GM18517 (cell line): ENCODE data around the gene ARL8B.

Experiments
- ATAC-seq: cut with Tn5 transposase; IDR thresholded peaks from one replicate; pipeline ENCODE4 v1.9.1; 2021; ENCODE audit warnings: mild to moderate bottlenecking, moderate library complexity; ENCODE audit not compliant: unreplicated experiment

ARL8B gene

DNA sequence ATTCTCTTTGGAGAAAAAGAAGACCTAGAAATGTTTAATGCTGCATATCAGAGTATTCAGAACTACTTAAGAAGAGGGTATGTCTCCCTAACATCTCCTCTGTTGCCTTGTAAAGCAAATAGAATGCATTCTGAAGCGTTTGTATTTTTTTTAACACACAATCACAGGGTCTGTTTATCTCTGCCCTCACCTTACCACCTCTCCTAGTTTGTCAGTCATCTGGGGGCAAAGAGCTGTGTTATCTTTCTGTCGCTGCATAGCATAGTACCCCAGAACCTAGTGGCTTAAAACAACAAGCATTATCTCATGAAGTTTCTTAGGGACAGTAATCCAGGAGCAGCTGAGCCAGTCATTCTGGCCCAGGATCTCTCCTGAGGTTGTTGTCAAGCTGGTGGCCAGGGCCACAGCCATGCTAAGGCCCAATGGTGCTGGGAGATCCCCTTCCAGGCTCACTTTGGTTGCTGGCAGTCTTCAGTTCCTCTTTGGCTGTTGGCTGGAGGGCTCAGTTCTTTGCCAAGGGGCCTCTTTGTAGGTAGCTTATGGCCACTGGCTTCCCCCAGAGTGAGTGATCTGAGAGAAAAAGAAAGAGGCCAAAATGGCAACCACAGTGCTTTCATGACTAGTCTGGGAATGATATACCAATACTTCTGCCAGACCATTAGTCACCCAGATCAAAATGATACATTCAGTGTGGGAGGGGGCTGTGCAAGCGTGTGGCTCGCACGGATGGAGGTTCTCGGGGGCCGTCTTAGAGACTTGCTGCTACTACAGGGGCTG lies 83.3 kb downstream of the ARL8B start:
- peak; percentile 98 for ATAC-seq

- ATAC-seq, result no peak
Observed at GRCh38 chr3:5210926-5211325, 88.8 kb downstream of the ARL8B start.

DNA sequence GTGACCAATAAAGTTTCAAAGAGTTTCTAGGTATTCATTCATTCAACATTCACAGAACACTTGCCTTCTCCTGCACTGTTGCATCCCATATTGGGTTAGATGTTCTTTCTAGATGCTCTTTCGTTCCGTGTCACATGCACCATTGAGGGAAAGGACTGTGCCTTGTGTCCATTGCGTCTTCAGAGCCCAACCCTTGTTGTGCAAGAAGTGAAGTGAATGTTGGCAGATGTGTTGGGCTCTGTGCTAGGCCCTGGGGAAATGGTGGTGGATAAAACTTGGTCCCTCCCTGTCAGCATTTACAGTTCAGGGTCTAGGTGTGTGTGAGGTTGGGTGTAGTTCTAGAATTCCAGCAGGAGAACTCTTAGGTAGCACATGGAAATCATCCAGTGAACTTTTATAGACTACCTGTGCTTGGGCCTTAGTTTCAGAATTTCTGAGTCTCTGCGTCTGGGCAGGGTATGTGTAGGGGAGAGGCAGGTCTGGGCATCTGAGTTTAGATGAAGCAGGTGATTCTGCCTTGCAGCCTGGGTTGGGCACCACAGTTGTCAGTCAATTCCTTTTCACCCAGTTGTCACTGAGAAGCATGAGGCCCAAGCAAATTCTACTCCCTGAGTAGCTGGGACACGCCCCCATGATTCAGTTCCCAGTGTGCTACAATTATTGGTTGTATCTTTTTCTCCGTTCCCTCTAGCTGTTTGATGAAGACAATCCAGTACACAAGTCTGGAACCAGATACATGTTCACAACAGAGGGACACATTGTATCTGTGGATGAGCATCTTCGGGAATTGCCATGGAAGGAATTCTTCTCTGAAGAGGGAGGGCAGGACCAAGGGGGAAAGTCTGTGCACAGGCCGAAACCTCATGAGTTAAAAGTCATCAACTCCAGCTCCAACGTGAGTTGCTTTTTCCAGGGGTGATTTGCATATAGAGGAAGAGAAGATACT lies 90.8 kb downstream of the ARL8B start:
- no peak for ATAC-seq

DNA sequence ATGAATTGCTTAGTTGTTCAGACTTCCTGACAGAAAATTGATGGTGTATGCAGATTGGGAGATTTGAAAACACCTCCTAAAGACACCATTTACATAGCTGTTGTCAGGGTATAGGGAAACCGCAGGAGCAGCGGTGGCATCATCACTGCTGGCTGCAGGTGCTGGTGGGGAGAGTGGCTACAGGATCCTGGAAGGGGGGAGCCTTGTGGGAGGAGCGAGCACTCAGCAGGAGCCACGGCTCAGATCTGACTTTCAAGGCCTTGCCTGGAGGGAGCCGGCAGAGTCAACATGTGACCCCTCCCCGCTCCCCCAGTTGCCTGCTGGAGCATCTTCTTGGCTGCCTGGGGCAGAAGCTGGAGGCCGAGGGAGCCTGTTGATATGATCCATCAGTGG lies 91.5 kb downstream of the ARL8B start:
- ATAC-seq, result no peak

DNA sequence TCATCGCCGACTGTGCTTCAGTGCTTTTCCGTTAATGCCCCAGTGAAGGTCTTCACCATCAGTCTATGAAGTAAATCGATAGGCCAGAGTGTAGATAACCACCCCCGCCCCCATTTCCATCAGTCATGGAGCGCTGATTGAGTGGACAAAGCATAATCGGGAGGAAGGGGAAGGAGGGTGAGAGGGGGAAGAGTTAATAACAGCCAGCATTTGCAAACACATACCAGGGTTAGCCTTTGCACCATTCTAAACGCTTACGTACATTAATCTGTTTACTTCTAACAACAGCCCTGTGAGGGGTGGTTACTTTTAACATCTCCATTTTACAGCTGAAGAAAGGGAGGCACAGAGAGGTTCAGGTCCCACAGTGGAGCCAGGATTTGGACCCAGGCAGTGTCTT lies 92.3 kb downstream of the ARL8B start:
- no peak for ATAC-seq

- no peak for ATAC-seq
Observed at GRCh38 chr3:5217824-5218595, 95.9 kb downstream of the ARL8B start.

DNA sequence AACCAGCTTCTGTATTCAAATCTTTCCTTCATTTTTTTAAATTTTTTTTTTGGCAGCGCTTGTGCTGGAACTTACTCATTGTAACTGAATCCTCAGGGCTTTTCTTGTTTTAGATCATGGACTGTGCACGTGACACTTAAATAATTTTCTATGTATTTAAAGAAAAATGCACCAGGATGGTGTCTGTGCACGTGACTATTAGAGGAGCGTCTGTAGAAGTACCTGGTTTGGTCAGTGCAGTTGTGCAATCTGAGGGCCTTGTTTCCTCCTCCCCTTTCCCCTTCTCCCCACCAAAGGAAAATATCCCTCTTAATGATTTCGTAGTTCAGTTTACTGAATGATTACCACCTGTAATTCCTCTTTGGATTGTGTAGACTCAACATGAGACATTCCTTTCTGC lies 96.7 kb downstream of the ARL8B start:
- ATAC-seq, result no peak

GRCh38 chr3:5219216-5219615 lies 97.1 kb downstream of the ARL8B start:
- no peak for ATAC-seq

GRCh38 chr3:5220193-5220592 lies 98.1 kb downstream of the ARL8B start:
- no peak for ATAC-seq

DNA sequence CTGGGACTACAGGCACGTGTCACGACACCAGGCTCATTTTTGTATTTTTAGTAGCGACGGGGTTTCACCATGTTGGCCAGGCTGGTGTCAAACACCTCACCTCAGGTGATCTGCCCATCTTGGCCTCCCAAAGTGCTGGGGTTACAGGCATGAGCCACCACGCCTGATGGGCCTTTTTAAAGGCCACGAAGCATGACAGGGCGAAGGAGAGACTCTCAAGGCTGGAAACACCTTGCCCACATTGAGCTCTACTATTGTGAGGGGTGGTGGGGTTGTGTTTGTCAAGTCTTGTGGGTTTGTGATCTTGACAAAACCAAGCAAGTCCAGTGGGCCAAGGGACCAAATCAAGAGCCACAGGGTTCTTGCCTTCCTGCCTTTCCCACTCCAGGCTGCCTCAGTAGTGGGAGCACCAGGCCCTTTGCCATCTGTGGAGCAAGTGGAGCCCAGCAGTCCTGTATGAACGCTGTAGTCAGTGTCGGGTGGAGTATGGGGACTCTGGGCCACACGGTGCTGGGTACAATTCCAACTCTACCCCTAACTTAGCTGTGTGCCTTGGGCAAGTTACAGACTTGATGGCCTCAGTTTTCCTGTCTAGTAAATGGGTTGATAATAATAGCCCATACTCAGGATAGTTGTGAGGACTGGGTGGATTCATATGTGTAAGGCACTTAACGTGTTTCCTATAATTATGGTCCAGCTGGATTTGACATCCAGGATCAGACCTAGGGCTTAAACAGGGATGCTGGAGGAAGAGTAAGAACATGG lies 98.8 kb downstream of the ARL8B start:
- no peak for ATAC-seq

- ATAC-seq, result no peak
Observed at GRCh38 chr3:5221701-5222100, 99.6 kb downstream of the ARL8B start.

DNA sequence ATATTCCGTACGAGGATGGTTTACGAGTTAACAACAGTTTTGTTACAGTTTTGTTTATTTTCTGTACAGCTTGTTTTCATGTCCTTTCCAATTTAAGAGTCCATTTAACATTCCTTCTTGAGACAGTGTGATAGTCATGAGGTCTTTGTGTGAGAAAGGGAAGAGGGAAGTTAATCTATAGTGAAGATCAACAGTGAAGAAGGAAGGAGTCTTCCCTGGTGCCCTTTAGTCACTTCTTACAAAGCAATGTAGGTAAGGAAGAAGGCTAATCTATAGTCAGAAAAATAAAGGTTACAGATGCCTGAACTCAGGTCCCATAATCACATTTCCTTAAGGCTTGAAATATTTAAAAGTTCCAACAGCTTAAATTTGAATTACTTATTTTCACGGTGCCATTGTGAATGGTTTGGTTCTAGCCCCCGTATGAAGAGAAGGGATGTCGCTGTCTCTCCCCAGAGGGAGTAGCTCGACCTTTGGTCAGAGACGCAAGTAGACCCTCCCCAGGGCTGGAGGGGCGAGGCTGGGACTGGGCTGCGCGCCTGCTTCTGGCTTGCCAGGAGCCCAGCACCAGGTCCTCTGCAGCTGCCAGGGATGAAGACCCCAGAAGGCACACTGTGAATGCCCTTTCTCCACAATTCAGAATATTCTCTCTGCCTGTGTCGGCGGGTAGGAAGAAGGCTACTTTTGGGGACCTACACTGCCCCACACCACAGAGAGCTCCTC lies 100.4 kb downstream of the ARL8B start:
- ATAC-seq, result no peak

DNA sequence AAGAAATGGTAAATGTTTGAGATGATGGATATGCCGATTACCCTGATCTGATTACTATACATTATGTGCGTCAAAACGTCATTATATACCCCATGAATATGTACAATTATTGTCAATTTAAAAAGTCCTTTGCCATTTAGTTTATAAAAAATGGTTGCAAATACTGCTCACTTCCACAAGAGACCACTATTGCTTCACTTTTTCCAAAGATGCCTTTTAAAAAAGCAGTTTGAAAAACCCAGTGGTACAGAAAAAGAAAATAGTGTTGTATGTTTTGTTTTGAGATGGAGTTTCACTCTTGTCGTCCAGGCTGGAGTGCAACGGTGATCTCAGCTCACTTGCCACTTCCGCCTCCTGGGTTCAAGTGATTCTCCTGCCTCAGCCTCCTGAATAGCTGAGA lies 104.7 kb downstream of the ARL8B start:
- no peak for ATAC-seq

GRCh38 chr3:5227812-5228211 lies 105.7 kb downstream of the ARL8B start:
- ATAC-seq, result no peak

GRCh38 chr3:5229414-5229813 lies 107.3 kb downstream of the ARL8B start:
- ATAC-seq, result no peak
